Nephron progenitor cell (in vitro differentiated cells): Measurements from ENCODE around the gene KLC4.
A peak's percentile ranks its signal among the peaks of the same experiment; 100 is the strongest.

ENCODE experiments used
- DNase-seq: peaks from one replicate; pipeline ENCODE4 v3.0.0; 2021
- H3K27ac Mint-ChIP-seq: 2 replicates; pipeline ENCODE4 v1.8.0; 2021; ENCODE audit warnings: mild to moderate bottlenecking, moderate library complexity, mixed read lengths
- H3K27me3 Mint-ChIP-seq: 2 replicates; pipeline ENCODE4 v1.8.0; 2021; ENCODE audit warnings: mild to moderate bottlenecking, low read depth, mixed read lengths; ENCODE audit not compliant: poor library complexity
- H3K36me3 Mint-ChIP-seq: 2 replicates; pipeline ENCODE4 v1.8.0; 2021; ENCODE audit warnings: low read depth, mixed read lengths
- H3K4me1 Mint-ChIP-seq: 2 replicates; pipeline ENCODE4 v1.8.0; 2021; ENCODE audit warnings: mixed read lengths
- H3K4me3 Mint-ChIP-seq: 2 replicates; pipeline ENCODE4 v1.8.0; 2021; ENCODE audit warnings: mild to moderate bottlenecking, moderate library complexity, mixed read lengths
- H3K9me3 Mint-ChIP-seq: 2 replicates; pipeline ENCODE4 v1.8.0; 2021; ENCODE audit warnings: mild to moderate bottlenecking, moderate library complexity, mixed read lengths
- CTCF ChIP-seq: fragments of 200-600 bp; sonication (generic); IDR thresholded peaks from 2 replicates; pipeline ENCODE4 v1.5.0; 2021; ENCODE audit warnings: antibody characterized with exemption

Gene KLC4

DNA sequence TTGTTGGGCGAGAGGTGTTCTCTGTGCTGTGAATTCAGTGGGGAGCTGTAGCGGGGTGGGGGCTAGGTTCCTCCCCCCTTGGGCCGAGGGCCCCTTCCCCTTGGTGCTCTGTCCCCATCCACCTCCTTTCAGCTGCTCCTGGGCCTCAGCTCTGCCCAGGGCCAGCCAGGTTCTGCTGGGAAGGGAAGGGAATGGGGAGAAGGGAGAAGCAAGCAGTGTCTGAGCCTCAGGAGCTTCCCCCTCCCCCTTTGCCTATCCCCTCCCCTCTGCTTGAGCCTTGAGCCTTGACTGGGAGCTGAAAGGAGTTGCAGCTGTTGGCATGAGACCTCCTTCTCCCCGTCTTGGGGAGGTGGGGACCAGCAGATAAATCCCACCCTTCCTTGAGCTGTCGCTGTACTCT, 38.6 kb upstream of the KLC4 start:
- Mint-ChIP-seq H3K27me3 (peaks cover 6% of the 10 kb centered on the region), H3K4me1 (peaks cover 33% of the 10 kb centered on the region), H3K36me3 (peaks cover 43% of the 10 kb centered on the region), H3K27ac (peak overlapping the region; percentile 82), H3K4me3 (peak overlapping the region; percentile 96), H3K9me3 (no peaks in the 10 kb centered on the region)
- TF ChIP-seq CTCF, result no peak
- DNase-seq, result peak; percentile 16

DNA sequence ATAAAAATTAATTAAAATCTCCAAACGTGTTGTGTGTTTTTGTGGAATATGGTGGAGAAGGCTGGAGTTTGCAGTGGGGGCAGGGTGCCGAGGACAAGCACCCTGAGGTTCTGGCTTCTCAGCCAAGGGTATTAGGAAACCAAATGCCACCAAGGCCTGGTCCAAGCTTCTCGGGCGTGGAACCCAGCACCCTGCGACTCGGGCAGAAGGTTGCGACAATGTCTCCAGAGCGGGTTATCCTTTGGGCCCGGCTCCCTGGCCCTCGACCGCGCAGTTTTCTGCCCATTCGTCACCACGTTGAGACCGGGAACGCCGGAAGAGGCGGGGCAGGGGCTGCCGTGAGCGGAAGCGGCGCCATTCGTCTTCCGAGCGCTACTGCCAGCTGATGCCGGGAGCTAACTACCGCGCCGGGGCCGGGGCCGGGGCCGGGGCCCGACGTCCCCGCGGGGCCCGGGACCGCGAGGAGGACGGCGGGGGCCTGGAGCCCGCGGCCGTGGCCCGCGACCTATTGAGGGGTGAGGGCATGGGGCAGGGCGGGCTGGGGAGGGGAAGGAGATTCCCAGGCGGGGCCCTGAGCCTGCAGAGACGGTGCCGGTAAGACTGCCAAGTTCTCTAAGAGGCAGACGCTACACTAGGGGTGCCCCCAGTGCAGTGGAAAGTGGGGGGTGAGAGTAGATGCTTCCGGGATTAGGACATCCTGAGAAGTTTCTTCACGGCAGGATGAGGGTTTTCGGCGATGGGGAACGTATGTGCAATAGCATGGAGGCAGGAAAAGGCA, 38.0 kb upstream of the KLC4 start, which contains the start of gene RRP36:
RRP36 (plus strand) TSS at position 354 of the 778 bp plus-strand sequence; CDS start at position 386, 32 bp downstream.
- TF ChIP-seq CTCF, result no peak
- H3K9me3 Mint-ChIP-seq, result no peaks in the 10 kb centered on the region
- peaks cover 48% of the 10 kb centered on the region for H3K36me3 Mint-ChIP-seq
- peaks cover 26% of the 10 kb centered on the region for H3K4me1 Mint-ChIP-seq
- H3K4me3 Mint-ChIP-seq, result peak within 1 kb of the TSS; percentile 96
- H3K27ac Mint-ChIP-seq, result peak within 1 kb of the TSS; percentile 99
- peaks cover 6% of the 10 kb centered on the region for H3K27me3 Mint-ChIP-seq
- DNase-seq, result peak; percentile 78

DNA sequence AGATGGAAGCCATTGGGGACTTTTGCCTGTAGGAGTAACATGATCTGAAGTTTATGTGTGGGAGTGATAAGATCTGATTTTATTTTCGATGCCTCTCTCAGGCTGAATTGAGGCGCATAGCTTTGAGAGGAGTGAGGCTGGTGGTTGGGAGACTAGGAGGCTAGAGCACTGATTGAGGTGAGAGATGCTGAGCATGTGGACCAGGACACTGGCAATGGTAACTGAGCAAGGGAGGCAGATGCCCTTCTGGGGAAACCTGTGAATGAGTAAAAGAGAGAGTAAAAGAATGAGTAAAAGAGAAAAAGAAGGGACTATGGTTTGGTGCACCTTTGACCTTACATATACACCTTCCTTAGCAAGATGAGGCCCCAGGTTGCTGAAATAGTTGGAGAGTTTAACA, 35.0 kb upstream of the KLC4 start:
- Mint-ChIP-seq H3K36me3 (peaks cover 49% of the 10 kb centered on the region), H3K9me3 (no peaks in the 10 kb centered on the region), H3K27ac (peak overlapping the region; percentile 8), H3K4me1 (peaks cover 22% of the 10 kb centered on the region), H3K27me3 (peaks cover 3% of the 10 kb centered on the region), H3K4me3 (no peak overlapping the region)
- TF ChIP-seq CTCF, result no peak
- no peak for DNase-seq

DNA sequence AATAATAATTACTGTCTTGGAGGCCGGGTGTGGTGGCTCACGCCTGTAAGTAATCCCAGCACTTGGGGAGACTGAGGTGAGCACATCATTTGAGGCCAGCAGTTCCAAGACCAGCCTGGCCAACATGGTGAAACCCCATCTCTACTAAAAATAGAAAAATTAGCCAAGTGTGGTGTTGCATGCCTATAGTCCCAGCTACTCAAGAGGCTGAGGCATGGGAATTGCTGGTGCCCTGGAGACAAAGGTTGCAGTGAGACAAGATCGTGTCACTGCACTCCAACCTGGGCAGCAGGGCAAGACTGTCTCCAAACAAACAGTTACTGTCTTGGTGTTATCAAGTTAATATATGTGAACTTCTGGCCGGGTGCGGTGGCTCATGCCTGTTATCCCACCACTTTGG, 33.1 kb upstream of the KLC4 start:
- H3K4me3 Mint-ChIP-seq, result no peak overlapping the region
- peaks cover 3% of the 10 kb centered on the region for H3K27me3 Mint-ChIP-seq

DNA sequence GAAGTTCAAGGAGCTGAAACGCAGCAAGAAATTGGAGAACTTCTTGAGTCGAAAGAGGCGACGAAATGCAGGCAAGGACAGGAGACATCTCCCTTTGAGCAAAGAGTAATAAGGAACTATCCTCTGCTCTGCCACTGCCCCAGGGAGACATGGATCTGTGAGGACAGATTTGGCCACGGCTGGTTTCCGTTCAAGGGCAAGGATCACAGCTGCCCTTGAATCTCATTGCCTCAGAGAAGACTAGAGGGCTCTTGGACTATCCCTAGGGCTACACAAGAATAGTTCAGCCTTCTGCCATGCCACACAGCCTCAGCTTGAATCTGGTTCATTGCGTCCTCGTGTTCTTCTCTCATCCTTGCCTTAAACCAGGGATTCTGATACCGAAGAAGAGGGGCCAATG, 30.3 kb upstream of the KLC4 start:
- no peak for TF ChIP-seq CTCF
- Mint-ChIP-seq H3K27ac (peak overlapping the region; percentile 36), H3K4me1 (peaks cover 4% of the 10 kb centered on the region), H3K36me3 (peaks cover 84% of the 10 kb centered on the region), H3K27me3 (no peaks in the 10 kb centered on the region), H3K4me3 (no peak overlapping the region), H3K9me3 (no peaks in the 10 kb centered on the region)
- DNase-seq, result no peak

More for the DNA sequence above, 33.1 kb upstream of the KLC4 start:
- Mint-ChIP-seq H3K4me1 (peaks cover 11% of the 10 kb centered on the region), H3K9me3 (no peaks in the 10 kb centered on the region), H3K36me3 (peaks cover 66% of the 10 kb centered on the region), H3K27ac (no peak overlapping the region)
- no peak for TF ChIP-seq CTCF
- no peak for DNase-seq

GRCh38 chr6:43032326-43032725, 27.1 kb upstream of the KLC4 start:
- Mint-ChIP-seq H3K27me3 (no peaks in the 10 kb centered on the region), H3K4me1 (no peaks in the 10 kb centered on the region), H3K27ac (no peak overlapping the region), H3K9me3 (no peaks in the 10 kb centered on the region), H3K36me3 (peaks cover 81% of the 10 kb centered on the region), H3K4me3 (no peak overlapping the region)
- DNase-seq, result no peak
- TF ChIP-seq CTCF, result no peak
